SK-N-SH treated with all-trans-retinoic acid at 6 μM for 48 hours (cell line): ENCODE measurements around the gene FAM20C.

ENCODE experiments used
- ATAC-seq: fragments of 200-7000 bp; cut with Tn5 transposase; 3 replicates; pipeline ENCODE4 v1.9.1; 2020; ENCODE audit warnings: mild to moderate bottlenecking, moderate library complexity
- ARNTL ChIP-seq: fragments of 450-650 bp; formaldehyde crosslinking; IDR thresholded peaks from 2 replicates; pipeline ENCODE4 v1.5.0; 2020; ENCODE audit warnings: low read depth, mild to moderate bottlenecking, moderate library complexity, borderline replicate concordance
- BACH2 ChIP-seq: fragments of 250-450 bp; sonication (Bioruptor Pico); IDR thresholded peaks from 2 replicates; pipeline ENCODE4 v1.9.0; 2021; ENCODE audit warnings: mild to moderate bottlenecking, borderline replicate concordance
- CSDC2 ChIP-seq: fragments of 250-450 bp; sonication (Bioruptor Pico); IDR thresholded peaks from 2 replicates; pipeline ENCODE4 v1.5.0; 2020; ENCODE audit warnings: mild to moderate bottlenecking, moderate library complexity
- ESRRG ChIP-seq: fragments of 250-450 bp; sonication (Bioruptor Pico); IDR thresholded peaks from 2 replicates; pipeline ENCODE4 v1.6.1; 2021; ENCODE audit warnings: mild to moderate bottlenecking
- GLIS3 ChIP-seq: fragments of 250-450 bp; sonication (Bioruptor Pico); IDR thresholded peaks from 2 replicates; pipeline ENCODE4 v1.5.0; 2020; ENCODE audit warnings: mild to moderate bottlenecking, moderate library complexity
- OSR1 ChIP-seq: fragments of 250-450 bp; sonication (Bioruptor Pico); IDR thresholded peaks from 2 replicates; pipeline ENCODE4 v1.8.0; 2022; ENCODE audit warnings: moderate library complexity, mild to moderate bottlenecking, inconsistent platforms
- PPARA ChIP-seq: fragments of 250-450 bp; sonication (Bioruptor Pico); IDR thresholded peaks from 2 replicates; pipeline ENCODE4 v1.5.0; 2020; ENCODE audit warnings: mild to moderate bottlenecking, borderline replicate concordance
- RARB ChIP-seq: fragments of 250-450 bp; sonication (Bioruptor Pico); IDR thresholded peaks from 2 replicates; pipeline ENCODE4 v1.8.0; 2021; ENCODE audit warnings: mild to moderate bottlenecking, moderate library complexity
- SNAI2 ChIP-seq: fragments of 250-450 bp; sonication (Bioruptor Pico); IDR thresholded peaks from 2 replicates; pipeline ENCODE4 v1.5.0; 2020; ENCODE audit warnings: mild to moderate bottlenecking, moderate library complexity
- TCF4 ChIP-seq: fragments of 250-450 bp; sonication (Bioruptor Pico); IDR thresholded peaks from 2 replicates; pipeline ENCODE4 v1.8.0; 2021; ENCODE audit warnings: mild to moderate bottlenecking, moderate library complexity, borderline replicate concordance
- TOX ChIP-seq: fragments of 250-450 bp; sonication (Bioruptor Pico); IDR thresholded peaks from 2 replicates; pipeline ENCODE4 v1.8.0; 2021; ENCODE audit warnings: mild to moderate bottlenecking, moderate library complexity, borderline replicate concordance
- ZC3H10 ChIP-seq: fragments of 250-450 bp; sonication (Bioruptor Pico); IDR thresholded peaks from 2 replicates; pipeline ENCODE4 v1.5.1; 2021; ENCODE audit warnings: mild to moderate bottlenecking, moderate library complexity
- ZFP3 ChIP-seq: fragments of 250-450 bp; sonication (Bioruptor Pico); IDR thresholded peaks from 2 replicates; pipeline ENCODE4 v1.5.0; 2020; ENCODE audit warnings: mild to moderate bottlenecking, moderate library complexity
- ZFP30 ChIP-seq: fragments of 450-650 bp; formaldehyde crosslinking; IDR thresholded peaks from 2 replicates; pipeline ENCODE4 v1.5.0; 2022; ENCODE audit warnings: mild to moderate bottlenecking, moderate library complexity
- ZNF565 ChIP-seq: fragments of 450-650 bp; formaldehyde crosslinking; conservative IDR thresholded peaks from 2 replicates; pipeline ENCODE4 v1.5.0; 2020; ENCODE audit warnings: low read depth, mild to moderate bottlenecking, moderate library complexity
- ZNF70 ChIP-seq: fragments of 450-650 bp; formaldehyde crosslinking; IDR thresholded peaks from 2 replicates; pipeline ENCODE4 v1.5.0; 2020; ENCODE audit warnings: mild to moderate bottlenecking, moderate library complexity
- TF ChIP-seq, protein P1 (sequence below): fragments of 250-450 bp; sonication (Bioruptor Pico); IDR thresholded peaks from 2 replicates; pipeline ENCODE4 v1.5.1; 2020; ENCODE audit warnings: low read depth, mild to moderate bottlenecking, moderate library complexity
- TF ChIP-seq, protein P2 (sequence below): fragments of 250-450 bp; sonication (Bioruptor Pico); IDR thresholded peaks from 2 replicates; pipeline ENCODE4 v1.5.1; 2021; ENCODE audit warnings: mild to moderate bottlenecking, moderate library complexity
- TF ChIP-seq, protein P3 (sequence below): fragments of 250-450 bp; sonication (Bioruptor Pico); IDR thresholded peaks from 2 replicates; pipeline ENCODE4 v1.5.0; 2020; ENCODE audit warnings: mild to moderate bottlenecking, moderate library complexity
- TF ChIP-seq, protein P4 (sequence below): fragments of 250-450 bp; sonication (Bioruptor Pico); IDR thresholded peaks from 2 replicates; pipeline ENCODE4 v1.8.0; 2020; ENCODE audit warnings: mild to moderate bottlenecking, moderate library complexity, borderline replicate concordance

The FAM20C gene

DNA sequence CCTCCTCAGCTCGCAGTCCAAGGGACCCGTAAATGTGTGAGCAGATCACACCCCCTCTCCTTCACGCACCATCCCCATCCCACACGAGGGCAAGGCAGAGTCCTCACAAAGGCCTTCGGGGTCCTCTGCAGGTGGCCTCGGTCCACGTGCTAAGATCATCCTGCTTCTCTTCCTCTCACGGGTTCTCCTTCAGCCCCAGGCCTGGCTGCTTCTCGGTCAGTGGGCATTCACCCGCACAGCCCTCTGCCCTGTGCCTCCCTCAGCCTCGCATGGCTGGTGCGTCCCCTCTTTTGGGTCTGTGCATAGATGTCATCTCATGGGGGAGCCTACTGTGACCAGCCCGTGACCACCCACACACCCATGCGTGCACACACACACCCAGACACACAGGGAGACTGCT is 80.3 kb downstream of the FAM20C start:
- no peak for TF ChIP-seq TCF4 (CRISPR knock-in tag)
- TF ChIP-seq, protein P1, sequence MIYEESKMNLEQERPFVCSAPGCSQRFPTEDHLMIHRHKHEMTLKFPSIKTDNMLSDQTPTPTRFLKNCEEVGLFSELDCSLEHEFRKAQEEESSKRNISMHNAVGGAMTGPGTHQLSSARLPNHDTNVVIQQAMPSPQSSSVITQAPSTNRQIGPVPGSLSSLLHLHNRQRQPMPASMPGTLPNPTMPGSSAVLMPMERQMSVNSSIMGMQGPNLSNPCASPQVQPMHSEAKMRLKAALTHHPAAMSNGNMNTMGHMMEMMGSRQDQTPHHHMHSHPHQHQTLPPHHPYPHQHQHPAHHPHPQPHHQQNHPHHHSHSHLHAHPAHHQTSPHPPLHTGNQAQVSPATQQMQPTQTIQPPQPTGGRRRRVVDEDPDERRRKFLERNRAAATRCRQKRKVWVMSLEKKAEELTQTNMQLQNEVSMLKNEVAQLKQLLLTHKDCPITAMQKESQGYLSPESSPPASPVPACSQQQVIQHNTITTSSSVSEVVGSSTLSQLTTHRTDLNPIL = no peak
- no peak for ATAC-seq

DNA sequence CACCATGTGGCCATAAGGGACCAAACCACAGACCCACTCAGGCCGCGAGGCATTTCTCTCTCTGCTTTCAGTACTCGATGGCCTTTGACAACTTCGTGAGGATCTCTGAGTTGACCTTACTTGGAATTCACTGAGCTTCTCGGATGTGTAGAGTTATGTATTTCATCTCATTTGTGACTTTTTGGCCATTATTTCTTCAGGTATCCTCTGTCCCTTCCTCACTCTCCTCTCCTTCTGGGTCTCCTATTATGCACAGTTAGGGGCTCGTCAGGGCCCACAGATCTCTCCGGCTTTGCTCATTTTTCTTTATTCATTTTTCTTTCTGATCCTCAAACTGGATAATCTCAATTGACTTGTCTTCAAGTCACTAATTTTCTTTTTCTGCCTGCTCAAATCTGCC is 81.0 kb downstream of the FAM20C start:
- TF ChIP-seq, protein P2, sequence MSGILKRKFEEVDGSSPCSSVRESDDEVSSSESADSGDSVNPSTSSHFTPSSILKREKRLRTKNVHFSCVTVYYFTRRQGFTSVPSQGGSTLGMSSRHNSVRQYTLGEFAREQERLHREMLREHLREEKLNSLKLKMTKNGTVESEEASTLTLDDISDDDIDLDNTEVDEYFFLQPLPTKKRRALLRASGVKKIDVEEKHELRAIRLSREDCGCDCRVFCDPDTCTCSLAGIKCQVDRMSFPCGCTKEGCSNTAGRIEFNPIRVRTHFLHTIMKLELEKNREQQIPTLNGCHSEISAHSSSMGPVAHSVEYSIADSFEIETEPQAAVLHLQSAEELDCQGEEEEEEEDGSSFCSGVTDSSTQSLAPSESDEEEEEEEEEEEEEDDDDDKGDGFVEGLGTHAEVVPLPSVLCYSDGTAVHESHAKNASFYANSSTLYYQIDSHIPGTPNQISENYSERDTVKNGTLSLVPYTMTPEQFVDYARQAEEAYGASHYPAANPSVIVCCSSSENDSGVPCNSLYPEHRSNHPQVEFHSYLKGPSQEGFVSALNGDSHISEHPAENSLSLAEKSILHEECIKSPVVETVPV (CRISPR knock-in tag) = no peak
- TF ChIP-seq ZFP3 (CRISPR knock-in tag) (no peak), TCF4 (CRISPR knock-in tag) (no peak), ZC3H10 (CRISPR knock-in tag) (no peak), GLIS3 (CRISPR knock-in tag) (no peak), RARB (CRISPR knock-in tag) (no peak), CSDC2 (CRISPR knock-in tag) (no peak), ZNF70 (no peak), SNAI2 (CRISPR knock-in tag) (no peak), BACH2 (CRISPR knock-in tag) (no peak), OSR1 (CRISPR knock-in tag) (no peak), ESRRG (CRISPR knock-in tag) (no peak), ARNTL (CRISPR knock-in tag) (no peak), PPARA (no peak), ZFP30 (CRISPR knock-in tag) (no peak), ZNF565 (CRISPR knock-in tag) (no peak)
- TF ChIP-seq, protein P1 = no peak
- TF ChIP-seq, protein P3, sequence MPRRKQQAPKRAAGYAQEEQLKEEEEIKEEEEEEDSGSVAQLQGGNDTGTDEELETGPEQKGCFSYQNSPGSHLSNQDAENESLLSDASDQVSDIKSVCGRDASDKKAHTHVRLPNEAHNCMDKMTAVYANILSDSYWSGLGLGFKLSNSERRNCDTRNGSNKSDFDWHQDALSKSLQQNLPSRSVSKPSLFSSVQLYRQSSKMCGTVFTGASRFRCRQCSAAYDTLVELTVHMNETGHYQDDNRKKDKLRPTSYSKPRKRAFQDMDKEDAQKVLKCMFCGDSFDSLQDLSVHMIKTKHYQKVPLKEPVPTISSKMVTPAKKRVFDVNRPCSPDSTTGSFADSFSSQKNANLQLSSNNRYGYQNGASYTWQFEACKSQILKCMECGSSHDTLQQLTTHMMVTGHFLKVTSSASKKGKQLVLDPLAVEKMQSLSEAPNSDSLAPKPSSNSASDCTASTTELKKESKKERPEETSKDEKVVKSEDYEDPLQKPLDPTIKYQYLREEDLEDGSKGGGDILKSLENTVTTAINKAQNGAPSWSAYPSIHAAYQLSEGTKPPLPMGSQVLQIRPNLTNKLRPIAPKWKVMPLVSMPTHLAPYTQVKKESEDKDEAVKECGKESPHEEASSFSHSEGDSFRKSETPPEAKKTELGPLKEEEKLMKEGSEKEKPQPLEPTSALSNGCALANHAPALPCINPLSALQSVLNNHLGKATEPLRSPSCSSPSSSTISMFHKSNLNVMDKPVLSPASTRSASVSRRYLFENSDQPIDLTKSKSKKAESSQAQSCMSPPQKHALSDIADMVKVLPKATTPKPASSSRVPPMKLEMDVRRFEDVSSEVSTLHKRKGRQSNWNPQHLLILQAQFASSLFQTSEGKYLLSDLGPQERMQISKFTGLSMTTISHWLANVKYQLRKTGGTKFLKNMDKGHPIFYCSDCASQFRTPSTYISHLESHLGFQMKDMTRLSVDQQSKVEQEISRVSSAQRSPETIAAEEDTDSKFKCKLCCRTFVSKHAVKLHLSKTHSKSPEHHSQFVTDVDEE (CRISPR knock-in tag) = no peak
- TF ChIP-seq, protein P4, sequence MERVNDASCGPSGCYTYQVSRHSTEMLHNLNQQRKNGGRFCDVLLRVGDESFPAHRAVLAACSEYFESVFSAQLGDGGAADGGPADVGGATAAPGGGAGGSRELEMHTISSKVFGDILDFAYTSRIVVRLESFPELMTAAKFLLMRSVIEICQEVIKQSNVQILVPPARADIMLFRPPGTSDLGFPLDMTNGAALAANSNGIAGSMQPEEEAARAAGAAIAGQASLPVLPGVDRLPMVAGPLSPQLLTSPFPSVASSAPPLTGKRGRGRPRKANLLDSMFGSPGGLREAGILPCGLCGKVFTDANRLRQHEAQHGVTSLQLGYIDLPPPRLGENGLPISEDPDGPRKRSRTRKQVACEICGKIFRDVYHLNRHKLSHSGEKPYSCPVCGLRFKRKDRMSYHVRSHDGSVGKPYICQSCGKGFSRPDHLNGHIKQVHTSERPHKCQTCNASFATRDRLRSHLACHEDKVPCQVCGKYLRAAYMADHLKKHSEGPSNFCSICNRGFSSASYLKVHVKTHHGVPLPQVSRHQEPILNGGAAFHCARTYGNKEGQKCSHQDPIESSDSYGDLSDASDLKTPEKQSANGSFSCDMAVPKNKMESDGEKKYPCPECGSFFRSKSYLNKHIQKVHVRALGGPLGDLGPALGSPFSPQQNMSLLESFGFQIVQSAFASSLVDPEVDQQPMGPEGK = no peak

DNA sequence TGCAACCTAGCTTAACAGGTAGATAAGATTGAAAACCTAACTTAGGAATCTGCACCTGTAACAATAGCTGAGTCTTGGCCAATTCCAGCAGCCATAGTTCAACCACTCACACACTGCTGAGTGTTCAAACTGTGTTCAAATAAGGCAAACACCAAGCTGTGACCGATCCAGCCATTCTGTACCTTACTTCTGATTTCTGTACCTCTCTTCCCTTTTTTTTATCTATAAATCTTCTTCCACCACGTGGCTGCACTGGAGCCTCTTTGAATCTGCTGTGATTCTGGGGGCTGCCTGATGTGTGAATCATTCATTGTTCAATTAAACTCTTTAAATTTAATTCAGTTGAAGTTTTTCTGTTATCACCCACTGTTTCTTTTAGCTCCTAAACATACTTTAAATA is 81.9 kb downstream of the FAM20C start:
- ATAC-seq = no peak
- TF ChIP-seq PPARA = no peak
- no peak for TF ChIP-seq CSDC2 (CRISPR knock-in tag)
- TF ChIP-seq TOX (CRISPR knock-in tag) = no peak
- TF ChIP-seq, protein P3 (CRISPR knock-in tag) = no peak
- TF ChIP-seq, protein P4 = no peak
- TF ChIP-seq ZNF70 = no peak
- TF ChIP-seq BACH2 (CRISPR knock-in tag) = no peak
- TF ChIP-seq ZFP30 (CRISPR knock-in tag) = no peak
- TF ChIP-seq ZC3H10 (CRISPR knock-in tag) = no peak
- no peak for TF ChIP-seq TCF4 (CRISPR knock-in tag)
- TF ChIP-seq ZFP3 (CRISPR knock-in tag) = no peak
- TF ChIP-seq ZNF565 (CRISPR knock-in tag) = no peak

More for the DNA sequence above, 81.0 kb downstream of the FAM20C start:
- ATAC-seq = no peak
